ENCODE results near the gene ARHGDIA. TPM values are rescaled to one million over a fixed set of nuclear protein-coding genes. Genes with fewer than 3 reads are reported as not detected.

The ARHGDIA gene
- polyA plus RNA-seq, 4 donors = 166 to 199 (median 195) TPM

DNA sequence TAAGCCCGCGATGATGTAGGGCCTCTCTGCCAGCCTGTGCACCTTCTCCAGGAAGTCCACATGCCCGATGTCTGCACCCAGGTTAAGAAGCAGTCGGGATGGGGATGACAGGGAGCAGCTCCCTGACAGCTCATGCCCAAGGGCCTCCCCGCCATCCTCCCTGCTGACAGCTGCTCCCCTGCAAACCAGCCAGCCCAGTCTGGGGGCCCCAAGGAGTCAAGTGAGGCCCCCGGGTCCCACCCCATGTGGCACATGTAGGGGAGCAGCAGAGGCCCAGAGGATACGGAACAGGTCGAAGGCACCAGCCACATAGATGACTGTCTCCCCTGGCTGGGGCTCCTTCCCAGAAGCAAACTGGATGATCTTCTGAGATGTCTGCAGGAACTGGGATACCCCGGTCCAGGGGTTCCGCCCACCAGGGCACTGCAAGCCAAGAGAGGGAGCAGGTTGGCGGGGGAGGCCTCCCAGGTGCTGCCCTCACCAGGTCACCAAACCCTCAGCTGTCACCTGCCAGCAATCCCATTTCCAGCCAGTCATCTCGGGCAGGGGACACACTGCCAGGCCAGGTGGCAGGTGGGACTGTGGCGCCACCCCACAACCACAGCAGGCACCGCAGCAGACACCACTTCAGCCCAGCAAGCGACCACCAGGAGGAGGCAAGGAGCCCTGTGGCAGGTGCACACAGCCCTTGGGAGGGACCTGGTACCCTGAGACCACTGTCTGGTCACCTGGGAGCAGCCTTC is 35.5 kb upstream of the ARHGDIA start:
- DNase-seq (ENCODE audit: low read depth in 4 of 4, low spot score in 3 of 4) = no peak

DNA sequence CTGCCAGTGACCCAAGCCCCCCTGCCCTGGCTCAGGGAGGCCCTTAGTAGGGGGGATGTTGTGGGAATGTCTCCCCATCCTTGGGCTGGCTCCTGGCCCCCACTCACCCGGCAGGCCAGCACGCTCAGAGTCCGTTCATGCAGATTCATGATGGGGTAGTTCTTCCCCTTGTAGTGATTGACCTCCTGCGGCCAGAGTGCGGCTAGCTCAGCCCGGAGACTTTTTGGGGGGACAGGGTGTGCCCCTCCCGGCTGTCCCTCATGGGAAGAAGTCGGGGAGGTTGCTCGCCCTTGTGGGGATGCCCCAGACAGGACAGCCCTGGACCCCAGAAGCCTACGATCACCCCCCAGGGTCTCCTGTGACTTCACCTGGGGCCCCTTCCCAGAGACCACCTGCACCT is 34.9 kb upstream of the ARHGDIA start:
- no peak for DNase-seq (ENCODE audit: low read depth in 4 of 4, low spot score in 3 of 4)

DNA sequence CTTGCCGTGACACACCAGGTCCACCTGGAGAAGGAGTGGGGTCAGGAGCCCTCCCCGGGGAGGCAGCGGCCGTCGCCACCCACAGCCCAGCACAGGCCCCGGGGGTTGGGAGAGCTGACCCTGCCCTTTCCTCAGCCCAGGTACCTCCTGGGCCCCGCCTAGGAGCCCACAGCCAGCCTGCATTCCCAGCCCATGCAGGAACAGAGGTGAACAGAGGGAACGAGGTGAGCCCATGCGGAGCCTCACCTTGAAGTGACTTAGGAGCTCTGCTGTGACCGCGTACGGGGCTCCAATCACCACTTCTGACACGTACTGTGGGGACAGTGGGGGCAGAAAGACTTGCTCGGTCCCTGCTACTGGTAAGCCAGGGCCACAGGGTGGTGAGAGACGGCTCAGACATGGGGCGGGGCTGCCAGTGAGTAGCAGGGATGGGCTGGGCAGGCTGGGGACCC is 34.3 kb upstream of the ARHGDIA start:
- DNase-seq (ENCODE audit: low read depth in 4 of 4, low spot score in 3 of 4) = no peak

DNA sequence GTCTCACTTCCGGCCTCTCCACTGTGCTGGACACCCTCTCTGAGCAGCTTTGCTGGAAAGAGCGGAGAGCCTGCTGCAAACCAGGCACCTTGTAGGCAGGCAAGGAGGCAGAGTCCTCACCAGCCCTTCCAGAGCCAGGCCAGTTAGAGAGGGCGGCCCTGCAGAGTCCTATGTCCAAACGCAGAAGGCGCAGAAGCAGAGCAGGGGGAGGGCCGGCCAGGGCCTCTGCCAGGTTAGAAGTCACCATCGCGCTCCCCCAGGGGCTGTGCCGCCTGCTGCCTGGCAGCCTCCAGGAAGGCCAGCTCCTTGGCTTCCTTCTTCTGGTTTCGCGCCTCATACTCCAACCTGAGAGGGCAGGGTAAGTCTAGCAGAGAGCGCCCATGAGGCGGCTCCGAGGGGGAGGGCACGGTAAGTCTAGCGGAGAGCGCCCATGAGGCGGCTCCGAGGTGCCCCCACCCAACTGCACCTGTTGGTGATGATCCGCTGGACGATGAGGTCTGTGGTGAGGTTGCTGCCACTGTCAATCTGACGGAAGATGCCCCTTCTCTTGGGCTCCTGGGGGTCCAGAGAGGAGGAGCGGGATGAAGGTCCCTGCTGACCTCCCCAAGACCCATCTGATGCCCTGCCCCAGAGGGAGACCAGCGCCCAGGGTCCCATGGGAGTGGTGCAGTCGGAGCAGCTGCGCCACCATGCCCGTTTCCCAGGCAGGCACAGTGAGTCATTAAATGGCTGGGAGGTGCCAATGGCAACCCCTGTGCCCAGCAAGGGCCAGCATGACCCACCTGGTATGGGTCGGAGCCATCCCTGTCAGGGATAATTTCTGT is 33.7 kb upstream of the ARHGDIA start:
- no peak for DNase-seq (ENCODE audit: low read depth in 4 of 4, low spot score in 3 of 4)

DNA sequence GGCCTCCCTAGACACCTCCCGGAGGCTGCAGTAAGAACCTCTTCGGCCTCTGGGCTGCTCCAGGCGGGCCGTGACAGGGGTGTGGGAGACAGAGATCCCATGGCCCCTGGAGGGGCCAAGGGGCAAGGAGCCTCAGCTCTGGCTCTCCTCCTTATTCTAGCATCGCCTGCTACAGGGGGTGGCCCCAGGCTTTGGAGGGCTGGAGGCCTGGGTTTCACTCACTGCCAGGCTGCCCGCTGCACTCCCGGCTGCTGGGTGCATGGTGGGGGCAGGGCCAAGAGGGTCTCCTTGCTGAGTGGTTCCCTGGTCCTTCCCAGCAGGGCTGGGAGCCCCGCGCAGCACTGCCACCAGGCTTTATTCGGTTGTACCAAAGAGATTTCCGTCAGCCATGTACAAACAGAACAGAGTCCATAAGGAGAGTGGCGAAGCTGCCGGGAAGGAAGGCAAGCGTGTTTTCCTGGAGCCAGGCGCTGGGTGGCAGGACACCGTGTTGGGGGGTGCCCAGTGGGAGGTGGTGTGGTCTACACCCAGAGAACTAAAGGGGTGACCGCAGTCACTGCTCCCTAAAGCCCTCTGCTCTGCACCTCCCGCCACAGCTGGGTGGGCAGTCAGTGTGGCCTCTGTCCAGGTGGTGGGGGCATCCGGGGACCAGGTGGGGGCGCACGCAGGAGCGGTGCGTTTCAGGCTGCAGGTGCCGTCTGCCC is 32.9 kb upstream of the ARHGDIA start:
- DNase-seq (ENCODE audit: low read depth in 4 of 4, low spot score in 3 of 4) = no peak

DNA sequence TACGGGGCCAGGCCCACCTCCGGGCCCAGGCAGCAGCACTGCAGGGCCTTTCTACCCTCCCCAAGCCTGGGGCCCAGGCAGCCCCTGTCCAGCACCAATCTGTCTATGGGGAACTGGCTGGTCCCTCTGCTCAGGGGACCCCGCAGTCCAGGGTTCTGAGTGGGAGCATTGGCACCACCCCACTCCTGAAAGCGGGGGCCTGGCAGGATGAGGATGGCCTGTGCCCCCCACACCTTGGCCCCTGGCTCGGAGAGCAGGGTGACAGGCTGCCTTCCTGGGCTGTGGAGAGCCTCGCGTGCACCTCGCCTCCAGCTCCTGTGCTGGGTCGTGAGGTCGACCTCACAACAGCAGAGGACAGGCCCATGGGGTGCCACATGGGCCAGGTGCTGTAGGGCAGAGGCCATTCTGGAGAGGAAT is 32.3 kb upstream of the ARHGDIA start:
- no peak for DNase-seq (ENCODE audit: low read depth in 4 of 4, low spot score in 3 of 4)

DNA sequence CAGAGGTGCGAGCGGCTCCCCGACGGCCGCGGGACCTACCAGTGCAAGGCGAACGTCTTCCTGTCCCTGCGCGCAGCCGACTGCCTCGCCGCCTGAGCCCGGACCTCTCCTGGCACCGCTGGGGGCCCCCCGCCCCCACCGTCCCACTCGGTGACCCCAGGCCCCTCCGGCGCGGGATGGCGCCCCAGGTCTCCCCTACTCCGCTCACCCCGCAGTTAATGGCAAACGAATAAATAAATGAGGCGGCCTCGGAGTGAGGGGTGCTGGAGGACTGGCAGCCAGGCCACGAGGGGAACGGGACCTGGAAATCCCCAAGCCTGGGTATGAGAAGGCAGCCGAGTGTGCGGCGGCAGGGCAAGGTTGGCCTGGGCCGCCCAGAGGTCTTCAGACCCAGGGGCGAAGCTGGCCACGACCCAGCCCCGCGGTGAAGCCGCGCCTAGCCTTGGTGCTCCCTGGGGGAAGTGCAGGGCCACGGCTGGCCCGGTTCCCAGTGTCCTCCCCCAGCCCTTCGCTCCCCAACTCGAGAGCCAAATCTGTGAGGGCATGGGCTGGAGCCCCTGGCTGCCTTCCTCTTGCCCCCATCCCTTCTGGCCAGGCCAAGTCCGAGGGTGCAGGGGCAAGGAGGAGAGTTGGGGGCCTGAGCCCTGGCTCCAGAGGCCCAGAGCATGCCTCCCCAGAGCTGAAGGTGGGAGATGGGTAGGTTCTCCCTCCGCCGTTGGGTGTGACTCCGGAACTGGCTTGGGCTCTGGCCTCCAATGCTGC is 31.7 kb upstream of the ARHGDIA start:
- DNase-seq (ENCODE audit: low read depth in 4 of 4, low spot score in 3 of 4) = no peak

DNA sequence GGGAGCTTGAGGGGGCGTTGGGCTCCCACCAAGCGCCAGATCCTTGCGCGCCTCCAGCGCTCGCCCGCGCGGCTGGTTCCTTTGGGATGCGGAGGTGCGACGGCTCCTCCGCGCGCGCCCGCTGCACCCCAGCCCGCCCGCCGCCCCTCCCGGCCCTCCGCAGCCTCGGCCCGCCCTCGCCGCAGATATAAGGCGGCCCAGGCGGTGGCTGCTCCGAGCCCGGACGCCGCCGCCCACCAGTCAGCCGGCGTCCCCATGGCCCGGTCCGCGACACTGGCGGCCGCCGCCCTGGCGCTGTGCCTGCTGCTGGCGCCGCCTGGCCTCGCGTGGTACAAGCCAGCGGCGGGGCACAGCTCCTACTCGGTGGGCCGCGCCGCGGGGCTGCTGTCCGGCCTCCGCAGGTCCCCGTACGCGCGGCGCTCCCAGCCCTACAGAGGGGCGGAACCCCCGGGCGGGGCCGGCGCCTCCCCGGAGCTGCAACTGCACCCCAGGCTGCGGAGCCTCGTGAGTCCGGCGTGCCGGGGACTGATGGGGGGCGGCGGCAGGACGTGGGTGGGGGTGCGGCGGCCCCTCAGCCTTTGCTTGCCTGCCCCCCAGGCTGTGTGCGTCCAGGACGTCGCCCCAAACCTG is 31.0 kb upstream of the ARHGDIA start, which contains the start of gene NPB:
TSS of gene NPB (plus strand) at position 216 of the 630 bp plus-strand sequence. CDS start at position 256, 40 bp downstream.
- DNase-seq (ENCODE audit: low read depth in 4 of 4, low spot score in 3 of 4) = no peak

DNA sequence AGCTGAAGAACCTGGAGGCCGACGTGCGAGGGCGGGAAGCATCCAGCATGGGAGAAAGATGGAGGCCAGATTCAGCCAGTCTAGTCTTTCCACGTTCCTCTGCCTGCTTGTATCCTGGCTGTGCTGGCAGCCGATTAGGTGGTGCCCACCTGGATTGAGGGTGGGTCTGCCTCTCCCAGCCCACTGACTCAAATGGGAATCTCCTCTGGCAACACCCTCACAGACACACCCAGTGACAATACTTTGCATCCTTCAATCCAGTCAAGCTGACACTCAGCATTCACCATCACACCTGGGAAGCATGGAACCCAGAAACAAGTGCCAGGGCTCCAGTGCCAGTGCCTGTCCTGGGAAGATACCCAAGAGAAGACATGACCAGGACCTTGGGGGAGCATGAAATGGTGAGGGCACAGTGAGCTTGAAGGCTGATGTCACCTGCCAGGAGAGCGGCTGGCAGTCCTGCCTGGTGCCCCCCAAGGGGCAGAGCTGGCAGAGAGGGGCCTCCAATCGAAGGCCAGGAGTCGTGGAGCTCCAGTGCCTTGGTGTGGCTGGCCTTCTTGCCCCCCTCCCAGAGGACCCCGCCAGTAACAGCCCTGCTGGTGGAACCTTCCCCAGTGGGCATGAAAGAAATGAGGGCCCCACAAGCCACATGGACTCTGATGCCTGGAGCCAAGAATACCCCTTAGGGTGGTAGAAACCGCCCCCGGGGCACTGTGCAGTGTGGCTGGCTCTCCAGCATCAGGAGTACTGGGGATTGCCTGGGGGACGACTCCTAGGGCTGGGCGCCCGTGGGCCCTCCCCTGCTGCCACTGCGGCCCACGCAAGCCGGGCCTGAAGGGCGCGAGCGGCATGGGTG is 30.3 kb upstream of the ARHGDIA start:
- DNase-seq (ENCODE audit: low read depth in 4 of 4, low spot score in 3 of 4) = no peak

DNA sequence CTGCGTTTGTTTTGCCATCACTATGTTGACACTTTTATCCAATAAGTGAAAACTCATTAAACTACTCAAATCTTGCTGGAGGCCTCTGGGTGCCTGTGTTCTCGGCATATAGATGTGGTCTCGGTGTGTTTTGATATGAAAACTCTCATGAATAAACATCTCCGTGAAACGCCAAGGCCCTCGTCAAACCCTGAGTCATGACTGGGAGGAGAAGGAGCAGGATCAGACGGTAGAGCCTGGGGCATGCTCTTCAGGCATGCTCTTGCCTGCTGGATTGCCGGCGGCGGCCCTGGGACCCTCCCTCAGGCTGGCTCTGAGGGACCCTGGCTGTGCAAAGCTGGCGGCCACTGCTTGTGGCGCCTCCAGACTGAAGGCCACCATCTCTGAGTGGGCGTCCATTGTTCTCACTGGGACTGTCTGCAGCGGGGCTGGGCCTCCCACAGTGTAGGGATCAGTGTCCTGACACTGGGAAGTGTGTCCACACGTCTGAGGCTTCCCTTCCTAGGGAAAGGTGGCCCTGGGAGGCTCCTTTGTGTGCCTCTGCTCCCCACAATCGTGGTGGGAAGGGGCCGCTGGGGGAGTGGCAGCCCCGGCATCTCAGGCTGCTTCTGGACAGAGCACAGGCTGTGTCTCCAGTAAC is 29.2 kb upstream of the ARHGDIA start:
- DNase-seq (ENCODE audit: low read depth in 4 of 4, low spot score in 3 of 4) = no peak

DNA sequence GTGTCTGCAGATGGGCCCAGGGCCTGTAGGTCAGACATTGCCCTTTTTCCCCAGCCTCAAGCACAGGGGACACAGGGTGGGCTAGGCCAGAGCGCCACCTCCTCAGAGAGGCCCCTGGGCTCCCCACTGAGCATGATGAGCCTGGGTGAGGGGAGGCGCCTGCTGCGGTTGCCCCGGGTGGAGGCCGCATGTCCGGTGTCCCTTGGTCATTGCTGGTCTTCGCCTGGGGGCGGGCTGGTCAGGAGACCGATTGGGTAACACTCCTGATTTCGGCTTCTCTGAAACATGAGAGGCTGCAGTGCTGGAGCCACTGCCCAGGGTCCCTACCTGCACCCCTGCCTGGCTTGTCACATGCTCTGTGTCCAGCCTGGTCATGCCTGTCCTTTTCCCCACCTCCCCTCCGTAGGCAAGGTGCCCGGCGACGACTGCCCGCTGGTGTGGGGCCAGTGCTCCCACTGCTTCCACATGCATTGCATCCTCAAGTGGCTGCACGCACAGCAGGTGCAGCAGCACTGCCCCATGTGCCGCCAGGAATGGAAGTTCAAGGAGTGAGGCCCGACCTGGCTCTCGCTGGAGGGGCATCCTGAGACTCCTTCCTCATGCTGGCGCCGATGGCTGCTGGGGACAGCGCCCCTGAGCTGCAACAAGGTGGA is 28.5 kb upstream of the ARHGDIA start:
- no peak for DNase-seq (ENCODE audit: low read depth in 4 of 4, low spot score in 3 of 4)

DNA sequence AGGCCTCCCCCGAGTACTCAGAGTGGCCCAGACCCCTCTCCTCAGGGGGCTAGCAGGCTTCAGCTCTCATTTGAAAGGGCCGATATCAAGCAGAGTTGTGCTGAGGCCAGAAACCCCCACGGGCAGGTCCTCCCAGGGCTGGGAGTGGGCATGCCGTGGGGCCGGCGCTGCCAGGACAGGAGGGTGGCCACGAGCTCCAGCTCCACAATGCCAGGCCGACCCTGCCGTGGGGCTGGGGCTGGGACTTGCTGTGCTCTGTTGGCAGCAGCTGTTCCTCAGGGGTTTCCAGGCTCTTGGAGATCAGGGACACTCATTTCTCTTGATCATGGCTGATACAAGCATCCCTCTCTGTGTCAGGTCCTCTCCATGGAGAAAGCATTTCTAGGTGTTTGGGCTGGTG is 27.7 kb upstream of the ARHGDIA start:
- no peak for DNase-seq (ENCODE audit: low read depth in 4 of 4, low spot score in 3 of 4)

DNA sequence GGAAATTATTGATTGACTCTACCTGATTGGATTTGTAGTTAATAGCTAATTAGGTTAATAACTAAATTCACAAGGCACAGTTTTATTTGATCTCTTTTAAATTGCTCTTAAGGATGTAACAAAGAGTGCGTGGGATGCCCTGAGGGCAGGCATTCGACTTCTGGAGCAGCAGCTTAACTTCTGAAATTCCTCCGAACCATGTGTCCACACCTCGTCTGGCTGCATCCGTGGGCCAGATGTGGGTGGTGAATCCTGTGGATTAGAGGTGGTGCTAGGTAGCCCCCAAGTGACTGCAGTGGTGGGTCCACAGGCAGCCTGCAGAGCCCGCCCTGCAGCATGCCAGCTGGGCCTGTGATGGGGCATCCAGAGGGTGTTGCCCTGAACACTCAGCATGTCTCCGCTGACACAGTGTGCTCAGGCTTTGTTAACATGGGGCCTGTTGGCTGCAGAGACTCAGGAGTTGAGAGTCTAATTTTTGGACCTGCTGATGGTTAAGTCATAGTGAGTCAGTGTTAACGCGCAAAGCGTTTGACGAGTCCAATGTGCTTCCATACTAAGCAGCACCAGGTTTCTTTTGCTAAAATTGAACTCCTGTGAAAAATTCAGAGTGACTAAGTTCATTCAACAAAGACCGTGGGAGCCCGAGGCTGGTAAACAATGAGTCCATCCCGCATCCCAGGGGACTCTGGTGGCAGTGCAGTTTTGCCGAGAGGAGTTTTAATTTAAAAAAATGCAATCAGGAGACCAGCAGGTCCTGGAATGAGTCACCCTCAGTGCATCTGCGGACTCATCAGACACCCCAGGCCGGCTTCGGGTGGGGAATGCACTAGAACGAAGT is 27.1 kb upstream of the ARHGDIA start:
- no peak for DNase-seq (ENCODE audit: low read depth in 4 of 4, low spot score in 3 of 4)

DNA sequence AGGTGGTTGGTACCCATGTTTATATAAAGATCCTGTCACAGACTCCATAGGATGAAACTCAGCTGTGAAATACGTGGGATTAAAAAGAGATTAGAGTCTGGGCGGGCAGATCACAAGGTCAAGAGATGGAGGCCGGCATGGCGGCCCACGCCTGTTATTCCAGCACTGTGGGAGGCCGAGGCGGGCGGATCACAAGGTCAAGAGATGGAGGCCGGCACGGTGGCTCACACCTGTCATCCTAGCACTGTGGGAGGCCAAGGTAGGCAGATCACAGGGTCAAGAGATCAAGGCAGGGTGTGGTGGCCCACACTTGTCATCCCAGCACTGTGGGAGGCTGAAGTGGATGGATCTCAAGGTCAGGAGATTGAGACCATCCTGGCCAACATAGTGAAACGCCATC is 24.3 kb upstream of the ARHGDIA start:
- no peak for DNase-seq (ENCODE audit: low read depth in 4 of 4, low spot score in 3 of 4)

DNA sequence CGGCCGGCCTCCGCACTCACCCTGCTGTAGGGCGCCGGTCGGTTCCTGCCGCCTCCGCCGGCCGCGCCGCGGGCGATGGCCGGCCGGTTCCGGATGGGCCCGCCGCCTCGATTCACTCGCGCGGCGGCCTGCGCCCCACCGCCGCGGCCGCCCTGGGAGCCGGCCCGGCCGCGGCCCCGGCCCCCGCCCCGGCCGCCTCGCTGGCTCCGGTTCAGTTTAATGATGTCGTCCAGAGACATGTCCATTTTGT is 20.1 kb upstream of the ARHGDIA start:
- no peak for DNase-seq (ENCODE audit: low read depth in 4 of 4, low spot score in 3 of 4)

DNA sequence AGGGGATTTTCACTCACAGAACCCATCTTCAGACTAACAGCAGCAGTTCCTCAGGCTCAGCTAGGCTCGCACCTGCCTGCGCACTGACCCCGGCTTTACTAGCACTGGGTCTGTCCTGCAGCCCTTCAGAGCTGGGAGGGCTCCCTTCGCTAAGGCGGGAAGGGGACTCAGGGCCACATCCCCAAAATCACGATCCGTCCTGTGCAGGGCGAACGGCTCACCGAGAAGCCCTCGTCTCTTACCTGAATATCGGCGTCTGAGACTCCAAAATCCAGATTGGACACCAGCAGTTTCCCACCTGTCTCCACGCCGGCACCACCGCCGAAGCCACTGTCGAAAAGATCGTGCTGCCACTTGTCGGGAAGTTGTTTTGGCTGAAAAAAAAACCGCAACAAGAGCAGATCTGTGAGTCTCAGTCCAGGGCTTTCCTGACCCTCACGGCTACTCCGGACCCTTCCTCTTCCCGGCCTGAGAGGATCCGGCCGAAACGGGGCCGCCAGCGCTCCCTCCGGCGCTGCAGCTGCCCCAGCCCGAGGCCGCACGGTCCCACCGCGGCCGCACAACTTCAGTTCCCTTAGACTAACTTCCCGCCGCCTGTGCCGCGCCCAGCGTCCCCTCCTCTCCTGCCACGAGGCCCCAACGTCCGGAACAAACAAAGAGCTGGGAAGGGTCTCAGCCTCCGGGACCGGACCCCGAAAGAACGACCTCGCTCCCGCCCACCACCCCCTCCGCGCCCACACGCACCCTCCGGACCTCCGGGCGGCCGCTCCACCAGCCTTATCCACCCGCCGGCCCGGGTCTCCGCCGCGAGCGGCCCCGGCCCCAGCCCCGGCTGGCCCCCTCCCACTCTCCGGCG is 19.5 kb upstream of the ARHGDIA start:
- DNase-seq (ENCODE audit: low read depth in 4 of 4, low spot score in 3 of 4) = no peak

DNA sequence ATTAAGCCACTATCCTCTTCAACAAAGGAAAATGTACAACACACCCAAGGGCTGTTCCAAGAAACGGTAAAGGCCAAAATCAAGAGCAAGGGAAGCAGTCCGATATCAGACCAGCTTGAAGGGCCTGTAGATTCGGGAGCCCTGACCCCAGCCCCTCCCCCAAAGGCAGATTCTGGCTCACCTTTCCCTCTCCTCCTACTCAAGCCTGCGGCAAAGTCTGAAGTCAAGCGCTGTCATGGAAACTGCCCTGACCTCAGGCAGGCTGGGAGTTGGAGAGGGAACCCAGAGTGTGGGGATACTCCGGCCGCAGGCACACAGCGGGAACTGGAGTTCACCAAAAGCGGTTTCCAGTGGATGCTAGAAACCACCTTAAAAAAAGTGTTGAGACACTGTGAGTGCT is 18.5 kb upstream of the ARHGDIA start:
- DNase-seq (ENCODE audit: low read depth in 4 of 4, low spot score in 3 of 4) = no peak
